H1 (cell line): ENCODE measurements around the gene FBXO21. TPM values are rescaled to one million over a fixed set of nuclear protein-coding genes. Genes with fewer than 3 reads are reported as not detected.
"Not testable (repeated sequence)": the region's sequence is repeated elsewhere in the genome, so short reads cannot be mapped to it uniquely, and the experiment has no call there.

Experiments
- CTCF ChIA-PET: fragments of 300-600 bp; sonication (Branson Sonifier 250); formaldehyde crosslinking; loops from one replicate; lab custom pipeline; 2021; ENCODE audit not compliant: partially characterized antibody; lab: Charles Lee
- POLR2A ChIA-PET: fragments of 300-600 bp; sonication (Branson Sonifier 250); formaldehyde crosslinking; loops from one replicate; lab custom pipeline; 2021; ENCODE audit warnings: inconsistent platforms; ENCODE audit not compliant: partially characterized antibody; lab: Charles Lee
- DNase-seq, 2 experiments: peaks; one replicate each; pipeline versions ENCODE4 v3.0.0 to v3.0.0-alpha.2; 2010 to 2022; ENCODE audit warnings: low spot score in 2 of 2, low read depth in 1 of 2, mixed read lengths in 1 of 2
- FAIRE-seq: peaks from 2 replicates; lab custom pipeline; 2011; peaks lifted over from hg19 to GRCh38; lab: Jason Lieb, UNC
- H2AFZ ChIP-seq: 2 replicates; pipeline ENCODE4 v1.8.1; 2012; ENCODE audit warnings: low read length, inconsistent platforms
- H2AK5ac ChIP-seq: 2 replicates; pipeline ENCODE4 v1.6.1; 2013; ENCODE audit warnings: low read depth, low read length
- H2BK120ac ChIP-seq: replicated peaks from 2 replicates; pipeline ENCODE3; 2013; ENCODE audit warnings: low read depth, low read length, inconsistent platforms
- H2BK12ac ChIP-seq: 2 replicates; pipeline ENCODE4 v1.6.1; 2013; ENCODE audit warnings: low read depth, low read length
- H2BK15ac ChIP-seq: 2 replicates; pipeline ENCODE4 v1.6.1; 2013; ENCODE audit warnings: low read length
- H2BK20ac ChIP-seq: 2 replicates; pipeline ENCODE4 v1.6.1; 2013; ENCODE audit warnings: low read length
- H2BK5ac ChIP-seq: 2 replicates; pipeline ENCODE4 v1.6.1; 2013; ENCODE audit warnings: low read depth, low read length
- H3K14ac ChIP-seq: 2 replicates; pipeline ENCODE4 v1.6.1; 2013; ENCODE audit warnings: inconsistent platforms; ENCODE audit not compliant: insufficient read length
- H3K18ac ChIP-seq: 2 replicates; pipeline ENCODE4 v1.6.1; 2013; ENCODE audit warnings: low read length; ENCODE audit errors: extremely low read depth
- H3K23ac ChIP-seq: 2 replicates; pipeline ENCODE4 v1.6.1; 2013; ENCODE audit warnings: inconsistent platforms; ENCODE audit not compliant: insufficient read length
- H3K23me2 ChIP-seq: 2 replicates; pipeline ENCODE4 v1.6.1; 2013; ENCODE audit warnings: low read depth, low read length
- H3K27ac ChIP-seq: 2 replicates; pipeline ENCODE4 v1.6.1; 2011; ENCODE audit warnings: low read depth, low read length, inconsistent platforms
- H3K27me3 ChIP-seq, 4 experiments: replicated peaks in 1 of 4; 1 replicate in 1 of 4; 2 replicates in 3 of 4; pipeline versions ENCODE4 v1.6.1 to v1.8.1; 2011 to 2013; ENCODE audit warnings: low read length in 3 of 4, mild to moderate bottlenecking in 3 of 4, inconsistent platforms in 2 of 4, mixed read lengths in 2 of 4, moderate library complexity in 1 of 4; ENCODE audit not compliant: control insufficient read depth in 3 of 4, insufficient read depth in 3 of 4; ENCODE audit errors: extremely low read depth in 1 of 4
- H3K36me3 ChIP-seq, 4 experiments: 2 replicates each; pipeline versions ENCODE4 v1.6.1 to v1.8.1; 2011 to 2013; ENCODE audit warnings: mild to moderate bottlenecking in 4 of 4, low read length in 3 of 4, moderate library complexity in 2 of 4, control low read depth in 1 of 4, inconsistent platforms in 1 of 4; ENCODE audit not compliant: insufficient read depth in 4 of 4, control insufficient read depth in 2 of 4
- H3K4ac ChIP-seq: replicated peaks from 2 replicates; pipeline ENCODE3; 2013; ENCODE audit warnings: low read length, low read depth, mixed read lengths, inconsistent platforms; ENCODE audit not compliant: insufficient read length
- H3K4me1 ChIP-seq, 4 experiments: replicated peaks in 1 of 4; 1 replicate in 1 of 4; 2 replicates in 3 of 4; pipeline versions ENCODE4 v1.6.1 to v1.8.1; 2011 to 2013; ENCODE audit warnings: low read length in 3 of 4, inconsistent platforms in 2 of 4, mixed read lengths in 1 of 4; ENCODE audit not compliant: insufficient read depth in 4 of 4, control insufficient read depth in 3 of 4
- H3K4me2 ChIP-seq, 2 experiments: 2 replicates each; pipeline versions ENCODE4 v1.6.1 to v1.8.1; 2011 to 2013; ENCODE audit warnings: low read depth in 2 of 2, low read length in 2 of 2, control low read depth in 1 of 2, inconsistent platforms in 1 of 2, mild to moderate bottlenecking in 1 of 2; ENCODE audit not compliant: insufficient read depth in 1 of 2
- H3K4me3 ChIP-seq, 4 experiments: fragments of 200-600, 300-600 bp in 1 of 4; sonication (generic), shearing (Covaris generic), sonication (Bioruptor Twin) in 1 of 4; 2 replicates each; pipeline versions ENCODE4 v1.5.1 to v1.8.1; 2011 to 2016; ENCODE audit warnings: low read length in 4 of 4, low read depth in 3 of 4, control low read depth in 2 of 4, inconsistent platforms in 2 of 4, mild to moderate bottlenecking in 2 of 4, mixed read lengths in 1 of 4, moderate library complexity in 1 of 4; ENCODE audit not compliant: insufficient read depth in 2 of 4; ENCODE audit errors: extremely low read depth in 1 of 4
- H3K56ac ChIP-seq: replicated peaks from 2 replicates; pipeline ENCODE3; 2013; ENCODE audit warnings: low read depth, mild to moderate bottlenecking, mixed read lengths, low read length, inconsistent platforms; ENCODE audit not compliant: insufficient read length
- H3K79me1 ChIP-seq: 2 replicates; pipeline ENCODE4 v1.6.1; 2013; ENCODE audit warnings: low read depth, low read length, control low read depth
- H3K79me2 ChIP-seq, 2 experiments: 2 replicates each; pipeline versions ENCODE4 v1.6.1 to v1.8.1; 2012 to 2013; ENCODE audit warnings: low read length in 2 of 2, mild to moderate bottlenecking in 2 of 2, inconsistent platforms in 1 of 2; ENCODE audit not compliant: insufficient read depth in 2 of 2, control insufficient read depth in 1 of 2
- H3K9ac ChIP-seq, 4 experiments: replicated peaks in 1 of 4; 1 replicate in 1 of 4; 2 replicates in 3 of 4; pipeline versions ENCODE4 v1.6.1 to v1.8.1; 2011 to 2013; ENCODE audit warnings: low read depth in 3 of 4, low read length in 3 of 4, control low read depth in 2 of 4, mild to moderate bottlenecking in 2 of 4, moderate library complexity in 2 of 4, inconsistent platforms in 1 of 4; ENCODE audit errors: extremely low read depth in 1 of 4
- H3K9me3 ChIP-seq, 2 experiments: 2 replicates each; pipeline versions ENCODE4 v1.6.1 to v1.8.1; 2012 to 2013; ENCODE audit warnings: mild to moderate bottlenecking in 2 of 2, moderate library complexity in 2 of 2, control low read depth in 1 of 2, inconsistent platforms in 1 of 2, low read depth in 1 of 2, low read length in 1 of 2, mixed read lengths in 1 of 2; ENCODE audit not compliant: insufficient read depth in 2 of 2
- H4K20me1 ChIP-seq, 2 experiments: replicated peaks in 1 of 2; 2 replicates each; pipeline versions ENCODE3 to v1.8.1; 2011 to 2013; ENCODE audit warnings: inconsistent platforms in 2 of 2, low read length in 2 of 2, mild to moderate bottlenecking in 1 of 2; ENCODE audit not compliant: insufficient read depth in 2 of 2, control insufficient read depth in 1 of 2
- H4K5ac ChIP-seq: 2 replicates; pipeline ENCODE4 v1.6.1; 2013; ENCODE audit warnings: low read length, low read depth, mixed read lengths, inconsistent platforms; ENCODE audit not compliant: insufficient read length
- H4K8ac ChIP-seq: 2 replicates; pipeline ENCODE4 v1.8.0; 2013; ENCODE audit warnings: mild to moderate bottlenecking, moderate library complexity, low read length, inconsistent platforms; ENCODE audit not compliant: insufficient read depth; ENCODE audit errors: extremely low read depth
- H4K91ac ChIP-seq: replicated peaks from 2 replicates; pipeline ENCODE3; 2013; ENCODE audit warnings: low read length, mixed read lengths, inconsistent platforms; ENCODE audit not compliant: insufficient read length
- WGBS, 2 experiments: shearing (Covaris generic) in 1 of 2; methylation state at CpG; one replicate each; pipeline versions ENCODE4 v1.1.6 to v1.1.7; 2013 to 2015; ENCODE audit warnings: low lambda C conversion rate in 2 of 2, mixed read lengths in 2 of 2, inconsistent platforms in 1 of 2, low coverage in 1 of 2, missing lambda C conversion rate in 1 of 2; ENCODE audit not compliant: insufficient replicate concordance in 2 of 2, insufficient coverage in 1 of 2, insufficient read length in 1 of 2; ENCODE audit errors: extremely low coverage in 1 of 2, missing lambda C conversion rate in 1 of 2; 5-methylcytosine and 5-hydroxymethylcytosine counted together
- polyA plus RNA-seq, 7 experiments: library from polyadenylated mRNA; depleted of rRNA in 3 of 7; stranded (reverse) in 5 of 7; unstranded in 2 of 7; fragments of >200 nt in 5 of 7; fragments of 200-250 nt in 2 of 7; gene quantifications; 1 replicate in 5 of 7; 2 replicates in 1 of 7; 4 replicates in 1 of 7; pipeline versions ENCODE4 v1.2.1 to v1.2.3, GENCODE V29; 2011 to 2013; ENCODE audit warnings: missing spikeins in 2 of 7, mixed read lengths in 2 of 7
- total RNA-seq: library from RNA; stranded (reverse); fragmentation: NEBNext Ultra II Directional; extraction: Animal tissue kit (Norgen Biotek cat#: 25700); gene quantifications from 2 replicates; pipeline ENCODE4 v1.2.1, GENCODE V29; 2021

Gene FBXO21
- total and polyA plus RNA-seq, 2 of the 8 experiments (the other 6 are each of a cell fraction or from before 2014, with no cell fraction given), result 57.0 to 80.6 TPM

GRCh38 chr12:117192581-117192980 lies 2.3 kb upstream of the FBXO21 start:
- FAIRE-seq, H2AFZ ChIP-seq, H3K4me2 ChIP-seq, H3K27me3 ChIP-seq, H3K9ac ChIP-seq, H3K18ac ChIP-seq, H3K9me3 ChIP-seq, H3K14ac ChIP-seq, H4K5ac ChIP-seq, H2BK120ac ChIP-seq, H2BK5ac ChIP-seq, H2BK20ac ChIP-seq, H3K4me3 ChIP-seq, H4K91ac ChIP-seq, H3K79me1 ChIP-seq, H3K56ac ChIP-seq, H3K4ac ChIP-seq, H2BK12ac ChIP-seq, H4K20me1 ChIP-seq, DNase-seq, H3K36me3 ChIP-seq, H3K4me1 ChIP-seq, H4K8ac ChIP-seq, H2BK15ac ChIP-seq, H3K27ac ChIP-seq, H2AK5ac ChIP-seq, H3K23ac ChIP-seq: not testable (repeated sequence)
- CTCF ChIA-PET, result interaction anchor here (1.2 kb wide), 2 partner anchors 35 to 38 kb away, joined by 3 to 6 read pairs; no protein-coding TSS in a partner anchor
- Histone ChIP-seq H3K79me2 (peaks cover 7 to 23% of the 10 kb centered on the region in 2 experiments; a peak in 3 of 4 replicates), H3K23me2 (peaks cover 13% of the 10 kb centered on the region; the same call in 1 of the 2 replicates)
- 87% methylated on average over 9 of the region's 9 CpGs; no CpG with 5 or more reads in 1 of the 2 experiments for WGBS, 2 experiments
- POLR2A ChIA-PET, result interaction anchor here (1.8 kb wide), 1 partner anchor 9 kb away, joined by 7 read pairs; no protein-coding TSS in a partner anchor
